ENCODE results near the gene USP9X.
"Not testable (repeated sequence)": the region's sequence is repeated elsewhere in the genome, so short reads cannot be mapped to it uniquely, and the experiment has no call there.

The USP9X gene

GRCh38 chrX:41192880-41193279, 107.6 kb downstream of the USP9X start:
- no peak overlapping the region for H3K27ac ChIP-seq
- no peak for DNase-seq
- no peaks in the 10 kb centered on the region for H3K4me1 ChIP-seq
- H3K36me3 ChIP-seq = peaks cover 5 to 71% (median 46%) of the 10 kb centered on the region in 3 donors
- intact Hi-C loops (cut with DNase I; ENCODE audit: low total_unique reads) = no loop called here
- H3K9me3 ChIP-seq = no peaks in the 10 kb centered on the region
- no peaks in the 10 kb centered on the region for H3K27me3 ChIP-seq
- H3K4me3 ChIP-seq = no peak overlapping the region
- TF ChIP-seq CTCF (IDR thresholded peaks at IDR 0.05) = no peak

- no peaks in the 10 kb centered on the region for H3K27me3 ChIP-seq
- H3K27ac ChIP-seq = no peak overlapping the region
- intact Hi-C loops (cut with DNase I; ENCODE audit: low total_unique reads) = no loop called here
- H3K9me3 ChIP-seq = no peaks in the 10 kb centered on the region
- no peak overlapping the region for H3K4me3 ChIP-seq
- no peak for TF ChIP-seq CTCF (IDR thresholded peaks at IDR 0.05)
- no peak for DNase-seq
- H3K36me3 ChIP-seq = peaks cover 11 to 84% (median 75%) of the 10 kb centered on the region in 3 donors
- no peaks in the 10 kb centered on the region for H3K4me1 ChIP-seq
Measured at GRCh38 chrX:41198410-41198809, 113.2 kb downstream of the USP9X start.

GRCh38 chrX:41200785-41201184, 115.5 kb downstream of the USP9X start:
- Histone ChIP-seq H3K27ac (no peak overlapping the region), H3K4me1 (no peaks in the 10 kb centered on the region), H3K36me3 (peaks cover 11 to 92% (median 87%) of the 10 kb centered on the region in 3 donors), H3K9me3 (no peaks in the 10 kb centered on the region), H3K4me3 (no peak overlapping the region), H3K27me3 (no peaks in the 10 kb centered on the region)
- no peak for DNase-seq
- intact Hi-C loops (cut with DNase I; ENCODE audit: low total_unique reads) = no loop called here
- no peak for TF ChIP-seq CTCF (IDR thresholded peaks at IDR 0.05)

GRCh38 chrX:41209853-41210252, 124.6 kb downstream of the USP9X start:
- Histone ChIP-seq H3K27ac (no peak overlapping the region), H3K36me3 (peaks cover 33 to 76% (median 69%) of the 10 kb centered on the region in 3 donors), H3K9me3 (peaks cover 0 to 31% (median 14%) of the 10 kb centered on the region in 3 donors), H3K4me1 (no peaks in the 10 kb centered on the region), H3K27me3 (no peaks in the 10 kb centered on the region), H3K4me3 (no peak overlapping the region)
- DNase-seq = no peak
- no peak for TF ChIP-seq CTCF (IDR thresholded peaks at IDR 0.05)
- intact Hi-C loops (cut with DNase I; ENCODE audit: low total_unique reads) = no loop called here

- no peaks in the 10 kb centered on the region for H3K4me1 ChIP-seq
- no peaks in the 10 kb centered on the region for H3K27me3 ChIP-seq
- no peak overlapping the region for H3K4me3 ChIP-seq
- no peak for TF ChIP-seq CTCF (IDR thresholded peaks at IDR 0.05)
- no peaks in the 10 kb centered on the region for H3K9me3 ChIP-seq
- intact Hi-C loops (cut with DNase I; ENCODE audit: low total_unique reads) = no loop called here
- peaks cover 0 to 68% (median 67%) of the 10 kb centered on the region in 3 donors for H3K36me3 ChIP-seq
- no peak for DNase-seq
- no peak overlapping the region for H3K27ac ChIP-seq
Measured at GRCh38 chrX:41224605-41225004, 139.4 kb downstream of the USP9X start.

GRCh38 chrX:41233988-41234387, 148.7 kb downstream of the USP9X start:
- no peak overlapping the region for H3K4me3 ChIP-seq
- no peaks in the 10 kb centered on the region for H3K9me3 ChIP-seq
- DNase-seq = no peak
- H3K27me3 ChIP-seq = no peaks in the 10 kb centered on the region
- intact Hi-C loops (cut with DNase I; ENCODE audit: low total_unique reads) = no loop called here
- peaks cover 14 to 51% (median 44%) of the 10 kb centered on the region in 3 donors for H3K36me3 ChIP-seq
- TF ChIP-seq CTCF (IDR thresholded peaks at IDR 0.05) = no peak
- H3K4me1 ChIP-seq = no peaks in the 10 kb centered on the region
- no peak overlapping the region for H3K27ac ChIP-seq

- H3K4me3 ChIP-seq; DNase-seq; H3K27me3 ChIP-seq; H3K27ac ChIP-seq; H3K9me3 ChIP-seq; H3K4me1 ChIP-seq; intact Hi-C loops (cut with DNase I; ENCODE audit: low total_unique reads): not testable (repeated sequence)
- peaks cover 14 to 46% (median 39%) of the 10 kb centered on the region in 3 donors for H3K36me3 ChIP-seq
Measured at GRCh38 chrX:41234471-41234870, 149.2 kb downstream of the USP9X start.

All from tibial artery (tissue), 4 donors.